GM19463 (cell line): ENCODE data around the gene CALML5.

ENCODE experiments used
- ATAC-seq: cut with Tn5 transposase; IDR thresholded peaks from one replicate; pipeline ENCODE4 v1.9.1; 2021; ENCODE audit warnings: mild to moderate bottlenecking, moderate library complexity; ENCODE audit not compliant: unreplicated experiment

CALML5 gene

DNA sequence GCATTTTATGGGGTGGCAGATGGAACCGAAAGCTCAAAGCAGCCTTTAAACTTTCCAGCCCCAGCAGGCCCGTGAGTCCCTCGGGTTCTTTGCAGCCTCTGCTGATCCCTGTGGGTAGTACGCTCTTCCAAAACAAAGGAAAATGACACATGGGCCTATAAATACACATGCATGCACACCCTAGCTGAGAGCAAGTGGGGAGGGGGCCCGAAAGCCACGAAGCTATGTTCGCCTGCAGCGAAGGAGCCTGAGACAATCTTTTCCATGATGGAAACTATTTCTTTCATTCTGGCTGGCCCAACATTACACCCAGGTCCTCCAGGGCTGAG, 32.2 kb downstream of the CALML5 start:
- no peak for ATAC-seq

GRCh38 chr10:5466451-5467206, 32.7 kb downstream of the CALML5 start:
- ATAC-seq = no peak

- ATAC-seq = no peak
Measured at GRCh38 chr10:5465976-5466450, 33.4 kb downstream of the CALML5 start.

GRCh38 chr10:5464546-5464945, 34.8 kb downstream of the CALML5 start:
- no peak for ATAC-seq

- ATAC-seq = no peak
Measured at GRCh38 chr10:5462841-5463293, 36.5 kb downstream of the CALML5 start.

GRCh38 chr10:5461914-5462840, 37.2 kb downstream of the CALML5 start:
- no peak for ATAC-seq

DNA sequence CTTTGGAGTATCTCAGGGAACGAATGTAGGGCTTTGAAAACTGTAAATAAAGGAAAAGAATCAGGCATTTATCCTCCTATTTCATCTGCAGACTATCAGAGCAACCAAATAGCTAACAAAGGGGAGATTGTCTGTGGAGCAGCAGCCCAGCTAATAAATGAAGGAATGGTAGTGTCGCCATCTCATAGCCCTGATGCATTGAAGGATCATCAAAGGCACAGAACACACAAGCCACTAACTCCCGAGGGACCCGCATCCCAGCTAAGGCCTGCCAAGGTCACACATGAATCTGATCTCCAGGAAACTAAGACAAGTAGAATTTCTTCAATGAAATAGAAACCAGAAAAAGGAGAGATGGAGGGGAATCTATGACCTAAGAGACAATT, 38.2 kb downstream of the CALML5 start:
- ATAC-seq = no peak

GRCh38 chr10:5460468-5461202, 38.7 kb downstream of the CALML5 start:
- ATAC-seq = no peak

GRCh38 chr10:5458949-5459747, 40.2 kb downstream of the CALML5 start:
- no peak for ATAC-seq

GRCh38 chr10:5458425-5458824, 40.9 kb downstream of the CALML5 start:
- no peak for ATAC-seq

DNA sequence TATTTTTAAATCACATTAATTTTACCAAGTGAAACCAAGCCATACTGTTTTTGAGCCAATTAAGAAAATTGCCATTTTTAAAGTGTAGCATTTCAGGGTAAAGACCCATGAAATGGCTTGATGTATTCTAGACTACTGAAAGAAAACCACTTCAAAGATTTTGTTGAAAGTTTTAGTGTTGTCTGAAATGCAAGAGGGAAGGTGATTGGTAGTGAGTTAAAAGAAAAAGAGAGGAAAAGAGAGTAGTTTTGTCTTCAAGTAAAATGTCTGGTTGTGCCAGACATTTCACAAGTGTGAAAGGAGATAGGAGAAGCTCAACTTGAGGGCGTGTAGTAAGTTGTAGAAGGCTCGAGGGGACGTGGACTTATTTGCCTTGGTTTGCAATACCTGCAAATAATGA, 41.6 kb downstream of the CALML5 start:
- ATAC-seq = no peak

DNA sequence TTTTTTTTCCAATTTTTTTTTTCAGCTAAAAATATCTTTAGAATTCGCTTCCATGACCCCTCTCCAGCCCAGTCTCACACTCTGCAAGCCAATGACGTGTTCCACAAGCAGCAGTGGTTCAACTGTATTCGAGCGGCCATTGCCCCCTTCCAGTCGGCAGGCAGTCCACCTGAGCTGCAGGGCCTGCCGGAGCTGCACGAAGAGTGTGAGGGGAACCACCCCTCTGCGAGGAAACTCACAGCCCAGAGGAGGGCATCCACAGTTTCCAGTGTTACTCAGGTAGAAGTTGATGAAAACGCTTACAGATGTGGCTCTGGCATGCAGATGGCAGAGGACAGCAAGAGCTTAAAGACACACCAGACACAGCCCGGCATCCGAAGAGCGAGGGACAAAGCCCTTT, 42.8 kb downstream of the CALML5 start:
- no peak for ATAC-seq

DNA sequence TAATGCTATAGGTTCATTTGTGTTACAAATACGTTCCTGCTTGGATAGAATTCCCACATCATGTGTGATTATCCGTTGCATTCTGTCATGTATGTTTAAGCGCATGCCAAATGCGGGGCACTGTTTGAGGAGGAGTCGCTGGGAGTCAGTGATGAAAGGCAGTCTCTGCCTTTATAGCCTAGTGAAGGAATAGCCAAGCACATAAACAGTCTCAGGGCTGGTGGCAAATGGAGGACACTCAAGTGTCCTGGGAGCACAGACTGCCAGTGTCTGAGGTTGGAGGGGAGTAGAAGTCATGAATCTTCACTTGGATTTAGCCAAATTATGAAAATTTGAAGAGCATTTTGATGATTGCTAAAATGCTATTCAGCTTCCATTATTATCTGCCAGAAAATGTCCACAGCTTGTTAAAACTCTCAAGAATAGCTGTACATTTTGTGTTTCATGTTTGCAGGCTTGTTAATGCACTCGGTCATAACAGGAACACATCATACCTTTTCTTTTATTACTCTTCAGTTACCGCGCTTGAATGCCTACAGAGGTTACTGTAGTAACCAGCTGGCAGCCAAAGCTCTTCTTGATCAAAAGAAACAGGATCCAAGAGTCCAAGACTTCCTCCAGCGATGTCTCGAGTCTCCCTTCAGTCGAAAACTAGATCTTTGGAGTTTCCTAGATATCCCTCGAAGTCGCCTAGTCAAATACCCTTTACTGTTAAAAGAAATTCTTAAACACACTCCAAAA, 45.5 kb downstream of the CALML5 start:
- ATAC-seq = no peak

DNA sequence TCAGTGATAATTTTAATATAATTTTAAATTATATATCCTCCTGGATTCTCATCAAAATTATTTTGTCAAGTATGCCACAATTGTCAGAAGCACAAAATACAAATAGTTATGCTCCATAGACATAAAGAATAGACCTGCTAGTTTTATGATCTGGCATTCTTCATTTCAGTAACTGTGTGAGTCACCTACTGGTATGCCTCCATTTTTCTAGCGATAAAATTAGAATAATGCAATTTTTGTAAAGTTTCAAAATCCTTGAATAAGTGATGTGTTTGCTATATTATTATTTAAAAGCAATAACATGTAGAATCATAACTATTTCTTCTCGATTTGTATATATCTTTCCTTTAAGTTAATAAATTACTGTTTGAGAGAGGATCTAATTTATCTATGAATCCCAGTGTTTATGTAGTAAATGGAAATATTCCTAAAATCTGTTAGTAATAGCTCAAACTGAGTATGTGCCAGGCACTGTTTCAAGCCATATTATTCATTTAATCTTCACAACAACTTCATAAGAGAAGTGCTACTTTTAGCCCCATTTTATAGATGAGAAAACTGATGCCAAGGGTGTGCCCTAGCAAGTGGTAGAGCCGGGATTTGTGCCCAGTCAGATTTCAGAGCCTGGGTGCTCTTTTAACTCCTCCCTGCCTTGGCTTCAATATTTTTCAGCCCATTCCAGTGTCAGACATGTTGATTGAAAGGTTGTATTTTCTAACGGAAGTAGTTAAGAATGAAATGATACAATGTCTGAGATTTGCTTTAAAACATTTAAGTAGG, 48.6 kb downstream of the CALML5 start:
- ATAC-seq = no peak

DNA sequence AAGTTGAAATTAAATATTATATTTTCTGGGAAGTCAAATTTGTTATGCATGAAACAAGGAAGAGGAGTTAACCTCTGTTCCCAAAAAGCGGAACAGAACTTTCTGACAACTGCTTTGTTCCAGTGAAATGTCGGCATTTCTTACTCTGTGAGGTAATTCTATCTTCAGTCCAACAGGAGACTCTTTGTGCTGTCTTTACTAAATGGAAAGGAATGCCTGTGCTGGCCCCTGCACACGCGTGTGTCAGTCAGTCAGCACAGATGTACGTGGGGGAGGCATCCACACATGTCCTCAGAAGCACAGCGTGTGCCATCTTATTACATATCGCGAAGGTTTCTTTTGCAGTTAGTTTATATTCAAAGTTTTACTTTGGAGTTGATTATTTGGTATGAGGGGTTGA, 49.5 kb downstream of the CALML5 start:
- no peak for ATAC-seq

GRCh38 chr10:5449227-5449626, 50.1 kb downstream of the CALML5 start:
- ATAC-seq = no peak
